Sigmoid colon (tissue), 7 donors: ENCODE data around the gene TBC1D16. TPM values are rescaled to one million over a fixed set of nuclear protein-coding genes. Genes with fewer than 3 reads are reported as not detected.

ENCODE experiments used
- DNase-seq: peaks from one replicate; pipeline ENCODE4 v3.0.0-alpha.2; 2019
- H3K27ac ChIP-seq, 4 donors: fragments of 200-600 bp; sonication (generic); one replicate each; pipeline ENCODE4 v1.5.1; 2016 to 2019; ENCODE audit warnings: mild to moderate bottlenecking in 1 of 4
- H3K27me3 ChIP-seq, 3 donors: fragments of 200-600 bp; sonication (generic); one replicate each; pipeline ENCODE4 v1.5.1; 2019; ENCODE audit warnings: mild to moderate bottlenecking in 1 of 3
- H3K36me3 ChIP-seq, 4 donors: fragments of 200-600 bp; sonication (generic); one replicate each; pipeline ENCODE4 v1.5.1; 2016 to 2019
- H3K4me1 ChIP-seq, 4 donors: fragments of 200-600 bp; sonication (generic); one replicate each; pipeline ENCODE4 v1.5.1; 2017 to 2019
- H3K4me3 ChIP-seq, 4 donors: fragments of 200-600 bp; sonication (generic); one replicate each; pipeline ENCODE4 v1.5.1; 2017 to 2019; ENCODE audit warnings: mild to moderate bottlenecking in 2 of 4, moderate library complexity in 1 of 4
- H3K9me3 ChIP-seq, 4 donors: fragments of 200-600 bp in 3 of 4; sonication (generic) in 3 of 4; one replicate each; pipeline versions ENCODE4 v1.5.1 to v1.6.1; 2013 to 2019
- CTCF ChIP-seq, 4 experiments: fragments of 450-650 bp in 3 of 4; fragments of 200-600 bp in 1 of 4; IDR thresholded peaks; one replicate each; pipeline ENCODE4 v1.5.1; 2016 to 2019; ENCODE audit warnings: antibody characterized with exemption in 4 of 4, mild to moderate bottlenecking in 3 of 4, moderate library complexity in 2 of 4
- EP300 ChIP-seq, 4 donors: sonication (generic); formaldehyde crosslinking; IDR thresholded peaks; one replicate each; pipeline ENCODE4 v1.6.1; 2017; ENCODE audit warnings: antibody characterized with exemption in 4 of 4
- POLR2A ChIP-seq, 2 donors: fragments of 450-650 bp; IDR thresholded peaks; one replicate each; pipeline ENCODE4 v1.6.1; 2016; ENCODE audit warnings: antibody characterized with exemption in 2 of 2, mild to moderate bottlenecking in 2 of 2, moderate library complexity in 2 of 2
- POLR2AphosphoS5 ChIP-seq, 4 donors: sonication (generic); formaldehyde crosslinking; IDR thresholded peaks; one replicate each; pipeline ENCODE4 v1.6.1; 2017; ENCODE audit warnings: antibody characterized with exemption in 4 of 4
- WGBS, 2 donors: extraction: QIAGEN DNeasy Blood & Tissue Kit; methylation state at CpG; one replicate each; pipeline ENCODE4 v1.1.7; 2013; 5-methylcytosine and 5-hydroxymethylcytosine counted together
- intact Hi-C: fragments of 100-400 bp; cut with DNase I; formaldehyde crosslinking; loops from one replicate; pipeline ENCODE4 v1.15.1; 2023
- polyA plus RNA-seq, 3 donors: library from polyadenylated mRNA; stranded (reverse); fragments of 200-250 nt; gene quantifications; one replicate each; pipeline ENCODE4 v1.2.3, GENCODE V29; 2013
- total RNA-seq, 4 donors: library from RNA; depleted of rRNA; stranded (reverse); fragments of >200 nt; gene quantifications; one replicate each; pipeline ENCODE4 v1.1.0, GENCODE V29; 2016
- donor health status: healthy with polysubstance abuse.
- donor health status: Bipolar disorder and iron deficiency.
- donor health status: healthy.

TBC1D16 gene
- total and polyA plus RNA-seq, 7 donors = 3.6 to 21.9 (median 15.7) TPM

- H3K36me3 ChIP-seq = peaks cover 0 to 24% (median 8%) of the 10 kb centered on the region in 4 donors
- DNase-seq = peak; percentile 56
- H3K9me3 ChIP-seq = no peaks in the 10 kb centered on the region
- H3K27me3 ChIP-seq = no peaks in the 10 kb centered on the region
- H3K27ac ChIP-seq = no peak overlapping the region
- peaks cover 0 to 24% (median 20%) of the 10 kb centered on the region in 4 donors for H3K4me1 ChIP-seq
- no peak overlapping the region for H3K4me3 ChIP-seq
- 91 to 93% methylated on average over 27 of the region's 27 CpGs for WGBS, 2 donors
- intact Hi-C loops = loop anchor here (2.0 kb wide), 1 partner anchor 43 kb away; no protein-coding TSS in a partner anchor
- TF ChIP-seq CTCF (IDR thresholded peaks at IDR 0.05) = no peak
- TF ChIP-seq POLR2AphosphoS5 (IDR thresholded peaks at IDR 0.05) = no peak
- no peak for TF ChIP-seq POLR2A (IDR thresholded peaks at IDR 0.05)
- no peak for TF ChIP-seq EP300 (IDR thresholded peaks at IDR 0.05)
Observed at GRCh38 chr17:79949656-79950209, 85.9 kb downstream of the TBC1D16 start.

- Histone ChIP-seq H3K27ac (no peak overlapping the region), H3K4me3 (no peak overlapping the region), H3K27me3 (no peaks in the 10 kb centered on the region), H3K9me3 (no peaks in the 10 kb centered on the region), H3K4me1 (peaks cover 0 to 24% (median 20%) of the 10 kb centered on the region in 4 donors), H3K36me3 (peaks cover 5 to 30% (median 11%) of the 10 kb centered on the region in 4 donors)
- 92 to 93% methylated on average over 29 of the region's 29 CpGs for WGBS, 2 donors
- TF ChIP-seq POLR2A (IDR thresholded peaks at IDR 0.05) (no peak), EP300 (IDR thresholded peaks at IDR 0.05) (no peak), CTCF (IDR thresholded peaks at IDR 0.05) (no peak), POLR2AphosphoS5 (IDR thresholded peaks at IDR 0.05) (no peak)
- DNase-seq = peak; percentile 57
- intact Hi-C loops = no loop called here
Observed at GRCh38 chr17:79948945-79949655, 86.6 kb downstream of the TBC1D16 start.

GRCh38 chr17:79948406-79948944 lies 87.2 kb downstream of the TBC1D16 start:
- H3K4me1 ChIP-seq = peaks cover 0 to 24% (median 20%) of the 10 kb centered on the region in 4 donors
- WGBS, 2 donors = 94% methylated on average over 10 of the region's 10 CpGs
- H3K9me3 ChIP-seq = no peaks in the 10 kb centered on the region
- peaks cover 9 to 36% (median 14%) of the 10 kb centered on the region in 4 donors for H3K36me3 ChIP-seq
- H3K27ac ChIP-seq = no peak overlapping the region
- DNase-seq = no peak
- TF ChIP-seq EP300 (IDR thresholded peaks at IDR 0.05) (no peak), POLR2AphosphoS5 (IDR thresholded peaks at IDR 0.05) (no peak), POLR2A (IDR thresholded peaks at IDR 0.05) (no peak), CTCF (IDR thresholded peaks at IDR 0.05) (no peak)
- no peaks in the 10 kb centered on the region for H3K27me3 ChIP-seq
- H3K4me3 ChIP-seq = no peak overlapping the region
- intact Hi-C loops = no loop called here

DNA sequence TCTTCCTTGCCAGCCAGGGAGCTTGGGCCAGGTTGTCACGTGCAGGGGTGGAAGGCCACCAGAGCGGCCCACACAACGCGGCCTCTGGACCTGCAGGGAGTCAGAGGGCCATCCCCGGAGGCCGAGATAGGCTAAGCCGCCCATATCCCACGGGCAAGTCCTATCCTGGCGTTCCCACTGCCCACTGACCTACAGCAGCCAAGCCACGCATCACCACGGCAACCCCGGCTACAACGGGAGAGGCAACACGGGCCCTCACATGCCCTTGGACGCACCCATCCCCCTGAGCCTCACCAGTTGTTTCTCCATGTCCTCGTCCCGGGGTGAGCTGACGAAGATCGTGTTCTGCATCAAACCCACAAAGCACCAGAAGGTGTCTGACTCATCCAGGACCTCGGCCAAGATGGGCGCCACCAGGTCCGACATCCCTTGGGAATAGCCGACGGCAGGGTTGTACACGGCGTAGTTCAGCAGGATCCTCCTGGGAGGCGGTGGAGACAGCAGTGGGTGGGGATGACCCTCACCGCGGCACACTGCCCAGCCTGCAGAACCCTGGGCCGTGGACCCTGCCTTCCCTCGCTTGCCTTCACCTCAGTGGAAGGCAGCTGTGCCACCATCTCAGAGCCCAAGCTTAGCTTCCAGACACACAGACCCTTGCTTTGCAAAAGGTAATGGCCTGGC lies 88.2 kb downstream of the TBC1D16 start:
- no peak overlapping the region for H3K4me3 ChIP-seq
- intact Hi-C loops = no loop called here
- 95% methylated on average over 31 of the region's 31 CpGs for WGBS, 2 donors
- peaks cover 0 to 21% (median 16%) of the 10 kb centered on the region in 4 donors for H3K4me1 ChIP-seq
- H3K27ac ChIP-seq = no peak overlapping the region
- H3K27me3 ChIP-seq = no peaks in the 10 kb centered on the region
- peaks cover 9 to 43% (median 14%) of the 10 kb centered on the region in 4 donors for H3K36me3 ChIP-seq
- H3K9me3 ChIP-seq = no peaks in the 10 kb centered on the region
- DNase-seq = peak; percentile 58
- TF ChIP-seq EP300 (IDR thresholded peaks at IDR 0.05) (no peak), POLR2A (IDR thresholded peaks at IDR 0.05) (no peak), POLR2AphosphoS5 (IDR thresholded peaks at IDR 0.05) (no peak), CTCF (IDR thresholded peaks at IDR 0.05) (no peak)
